PC-9 (cell line): ENCODE results near the gene ARNT2. TPM values are rescaled to one million over a fixed set of nuclear protein-coding genes. Genes with fewer than 3 reads are reported as not detected.

ENCODE experiments used
- BruUV-seq: library from RNA; stranded (reverse); fragments of 400-500 nt; replicated peaks from 2 replicates; lab custom pipeline; 2021; lab: Mats Ljungman, UMichigan
- CTCF ChIA-PET: fragments of 300-600 bp; sonication (Branson Sonifier 250); formaldehyde crosslinking; loops from one replicate; lab custom pipeline; 2022; ENCODE audit warnings: antibody characterized with exemption; lab: Charles Lee
- POLR2A ChIA-PET: fragments of 300-600 bp; sonication (Branson Sonifier 250); formaldehyde crosslinking; loops from one replicate; lab custom pipeline; 2022; ENCODE audit warnings: antibody characterized with exemption; ENCODE audit not compliant: unreplicated experiment; lab: Charles Lee
- DNase-seq, 2 experiments: peaks; one replicate each; pipeline versions ENCODE4 v3.0.0 to v3.0.0-alpha.2; 2015 to 2022; ENCODE audit warnings: mixed read lengths in 1 of 2
- H2AFZ ChIP-seq: fragments of 200-600 bp; sonication (generic); 2 replicates; pipeline ENCODE4 v1.8.1; 2017; ENCODE audit warnings: antibody characterized with exemption
- H3F3A ChIP-seq: fragments of 200-600 bp; sonication (generic); 2 replicates; pipeline ENCODE4 v1.8.1; 2017; ENCODE audit warnings: antibody characterized with exemption, mild to moderate bottlenecking, low read depth; ENCODE audit not compliant: insufficient read depth
- H3K27ac ChIP-seq: fragments of 200-600 bp; sonication (generic); 2 replicates; pipeline ENCODE4 v1.6.1; 2016; ENCODE audit warnings: mixed run types
- H3K27me3 ChIP-seq: fragments of 200-600 bp; sonication (generic); 2 replicates; pipeline ENCODE4 v1.6.1; 2016; ENCODE audit warnings: low read depth, mixed run types; ENCODE audit not compliant: insufficient read depth
- H3K36me3 ChIP-seq: fragments of 200-600 bp; sonication (generic); 2 replicates; pipeline ENCODE4 v1.6.1; 2016; ENCODE audit warnings: low read depth, mixed run types
- H3K4me1 ChIP-seq: fragments of 200-600 bp; sonication (generic); replicated peaks from 2 replicates; pipeline ENCODE4 v1.6.1; 2016; ENCODE audit warnings: mixed run types; ENCODE audit not compliant: insufficient read depth
- H3K4me2 ChIP-seq: fragments of 200-600 bp; sonication (generic); 2 replicates; pipeline ENCODE4 v1.6.1; 2017; ENCODE audit warnings: mixed run types
- H3K4me3 ChIP-seq: fragments of 200-600 bp; sonication (generic); 2 replicates; pipeline ENCODE4 v1.6.1; 2016; ENCODE audit warnings: mixed run types
- H3K79me2 ChIP-seq: fragments of 200-600 bp; sonication (generic); 2 replicates; pipeline ENCODE4 v1.6.1; 2017; ENCODE audit warnings: low read depth, mixed run types
- H3K9me2 ChIP-seq: fragments of 200-600 bp; sonication (generic); 2 replicates; pipeline ENCODE4 v1.8.1; 2017; ENCODE audit warnings: mild to moderate bottlenecking; ENCODE audit not compliant: insufficient read depth
- H3K9me3 ChIP-seq: fragments of 200-600 bp; sonication (generic); 2 replicates; pipeline ENCODE4 v1.8.1; 2016; ENCODE audit warnings: low read depth; ENCODE audit not compliant: insufficient read depth
- H4K20me1 ChIP-seq: fragments of 200-600 bp; sonication (generic); 2 replicates; pipeline ENCODE4 v1.8.1; 2017; ENCODE audit not compliant: insufficient read depth
- EZH2 ChIP-seq: fragments of 200-600 bp; sonication (generic); IDR thresholded peaks from 2 replicates; pipeline ENCODE4 v1.8.0; 2017; ENCODE audit warnings: antibody characterized with exemption, low read depth
- intact Hi-C: fragments of 100-400 bp; cut with micrococcal nuclease; formaldehyde crosslinking; loops from one replicate; pipeline ENCODE4 v1.10.0; 2022; ENCODE audit not compliant: unreplicated experiment
- total RNA-seq: library from RNA; stranded (reverse); gene quantifications from 2 replicates; pipeline ENCODE4 v1.2.3, GENCODE V29; 2021
- TF ChIP-seq, protein P1 (sequence below): fragments of 200-600 bp; sonication (generic); conservative IDR thresholded peaks from 2 replicates; pipeline ENCODE4 v1.6.1; 2017; ENCODE audit warnings: mixed run types, antibody characterized with exemption, mild to moderate bottlenecking, moderate library complexity

ARNT2 gene
- total RNA-seq, 1 experiment from 2014 or later = 4.3 TPM

DNA sequence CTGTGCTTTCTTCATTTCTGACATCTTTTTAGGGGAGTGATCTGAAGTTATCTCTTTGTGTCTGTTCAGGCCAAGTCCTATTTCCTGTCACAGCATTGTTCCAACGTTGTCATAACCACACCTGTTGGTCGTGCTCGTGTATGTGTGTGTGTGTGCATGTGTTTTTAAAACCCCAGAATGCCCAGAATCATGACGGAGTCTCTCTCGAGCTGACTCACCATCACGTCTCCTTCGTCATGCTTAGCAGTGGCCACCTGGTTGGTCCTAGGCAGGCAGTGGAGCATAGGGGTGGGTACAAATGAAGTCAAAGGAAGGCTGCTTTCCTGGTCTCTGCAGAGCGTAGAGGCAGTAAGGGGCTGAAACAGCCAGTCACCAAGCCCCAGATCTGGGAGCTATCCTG is 164.1 kb downstream of the ARNT2 start:
- Histone ChIP-seq H2AFZ (no peak overlapping the region), H3F3A (no peaks in the 10 kb centered on the region), H4K20me1 (no peaks in the 10 kb centered on the region), H3K4me2 (no peak overlapping the region), H3K36me3 (no peaks in the 10 kb centered on the region), H3K79me2 (no peaks in the 10 kb centered on the region), H3K9me3 (no peaks in the 10 kb centered on the region), H3K27ac (no peak overlapping the region), H3K27me3 (no peaks in the 10 kb centered on the region), H3K9me2 (no peaks in the 10 kb centered on the region), H3K4me1 (0 out of 2 replicates have a peak, but pooled peaks cover 4% of the 10 kb centered on the region), H3K4me3 (no peak overlapping the region)
- POLR2A ChIA-PET = no interaction called here
- intact Hi-C loops = loop anchor here (10.0 kb wide), 1 partner anchor 697 kb away; no protein-coding TSS in a partner anchor
- DNase-seq = no peak
- TF ChIP-seq, protein P1, sequence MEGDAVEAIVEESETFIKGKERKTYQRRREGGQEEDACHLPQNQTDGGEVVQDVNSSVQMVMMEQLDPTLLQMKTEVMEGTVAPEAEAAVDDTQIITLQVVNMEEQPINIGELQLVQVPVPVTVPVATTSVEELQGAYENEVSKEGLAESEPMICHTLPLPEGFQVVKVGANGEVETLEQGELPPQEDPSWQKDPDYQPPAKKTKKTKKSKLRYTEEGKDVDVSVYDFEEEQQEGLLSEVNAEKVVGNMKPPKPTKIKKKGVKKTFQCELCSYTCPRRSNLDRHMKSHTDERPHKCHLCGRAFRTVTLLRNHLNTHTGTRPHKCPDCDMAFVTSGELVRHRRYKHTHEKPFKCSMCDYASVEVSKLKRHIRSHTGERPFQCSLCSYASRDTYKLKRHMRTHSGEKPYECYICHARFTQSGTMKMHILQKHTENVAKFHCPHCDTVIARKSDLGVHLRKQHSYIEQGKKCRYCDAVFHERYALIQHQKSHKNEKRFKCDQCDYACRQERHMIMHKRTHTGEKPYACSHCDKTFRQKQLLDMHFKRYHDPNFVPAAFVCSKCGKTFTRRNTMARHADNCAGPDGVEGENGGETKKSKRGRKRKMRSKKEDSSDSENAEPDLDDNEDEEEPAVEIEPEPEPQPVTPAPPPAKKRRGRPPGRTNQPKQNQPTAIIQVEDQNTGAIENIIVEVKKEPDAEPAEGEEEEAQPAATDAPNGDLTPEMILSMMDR = no peak
- no peak for TF ChIP-seq EZH2
- no TSS peak for BruUV-seq
- CTCF ChIA-PET = interaction anchor here (0.6 to 2.5 kb wide), 7 partner anchors 11 to 210 kb away, joined by 3 to 22 read pairs (median 4); partner anchors contain the start of gene CEMIP

DNA sequence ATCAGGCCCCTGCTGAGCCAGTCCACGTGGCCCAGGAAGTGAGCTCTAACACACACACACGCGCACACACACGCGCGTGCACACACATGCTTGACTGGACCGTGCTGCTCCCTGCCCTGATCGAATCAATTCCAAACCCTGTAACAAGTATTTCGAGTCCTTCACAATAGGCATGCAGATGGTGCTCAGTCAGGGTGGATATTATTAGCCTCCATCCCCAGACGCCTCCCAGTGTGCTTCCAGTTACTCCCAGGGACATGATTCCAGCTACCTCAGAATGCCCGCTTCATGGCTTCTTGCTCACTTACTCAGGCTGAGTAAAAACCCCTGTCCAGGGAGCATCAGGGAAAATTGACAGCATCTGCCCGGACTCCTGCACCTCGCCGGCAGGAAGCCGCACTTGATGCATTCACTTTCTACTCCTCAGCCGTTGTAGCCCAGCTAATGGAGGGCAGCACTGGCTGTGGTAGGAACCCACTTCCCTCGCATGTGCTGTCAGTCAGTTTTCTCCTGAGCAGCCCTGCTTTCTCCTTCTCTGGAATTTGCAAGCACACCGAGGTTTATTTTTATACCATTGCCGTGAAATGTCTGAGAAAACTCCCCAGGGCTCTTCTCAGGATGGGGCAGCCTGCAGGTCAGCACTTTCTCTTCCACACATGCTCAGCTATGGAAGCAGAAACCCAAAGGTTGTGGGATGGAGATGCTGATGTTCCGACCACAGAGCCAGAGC is 164.9 kb downstream of the ARNT2 start:
- BruUV-seq = no TSS peak
- no peak overlapping the region for H3K4me3 ChIP-seq
- no peaks in the 10 kb centered on the region for H3K36me3 ChIP-seq
- H3K9me2 ChIP-seq = no peaks in the 10 kb centered on the region
- no peak overlapping the region for H3K4me2 ChIP-seq
- H3K27ac ChIP-seq = no peak overlapping the region
- no peaks in the 10 kb centered on the region for H3F3A ChIP-seq
- H4K20me1 ChIP-seq = no peaks in the 10 kb centered on the region
- intact Hi-C loops = loop anchor here (10.0 kb wide), 1 partner anchor 696 kb away; no protein-coding TSS in a partner anchor
- H3K27me3 ChIP-seq = no peaks in the 10 kb centered on the region
- 0 out of 2 replicates have a peak, but pooled peaks cover 4% of the 10 kb centered on the region for H3K4me1 ChIP-seq
- TF ChIP-seq, protein P1 = no peak
- TF ChIP-seq EZH2 = no peak
- no peaks in the 10 kb centered on the region for H3K79me2 ChIP-seq
- H2AFZ ChIP-seq = no peak overlapping the region
- ChIA-PET CTCF (interaction anchor here (2.5 kb wide), 1 partner anchor 209 kb away, joined by 22 read pairs; the partner anchor contains the start of gene CEMIP), POLR2A (no interaction called here)
- H3K9me3 ChIP-seq = no peaks in the 10 kb centered on the region
- no peak for DNase-seq

DNA sequence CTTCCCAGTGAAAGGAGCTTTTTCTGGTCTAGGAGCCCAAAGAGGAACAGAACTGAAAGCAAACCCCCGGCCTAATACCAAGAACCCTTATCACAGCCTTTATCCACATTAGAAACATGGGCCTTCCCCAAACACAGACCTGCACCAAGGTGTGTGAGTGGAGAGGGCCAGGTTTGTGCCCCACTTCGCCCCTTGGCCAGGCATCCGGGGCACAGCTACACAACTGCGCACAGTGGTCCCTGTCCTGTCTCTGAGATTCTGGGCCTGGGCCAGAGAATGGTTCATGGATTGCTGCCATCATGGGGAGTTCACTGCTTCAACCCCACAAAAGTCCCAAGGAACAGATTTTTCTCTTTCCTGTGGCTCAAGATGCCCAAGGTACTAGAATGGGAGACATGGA is 165.5 kb downstream of the ARNT2 start:
- no peaks in the 10 kb centered on the region for H3K36me3 ChIP-seq
- no peaks in the 10 kb centered on the region for H4K20me1 ChIP-seq
- intact Hi-C loops = loop anchor here (10.0 kb wide), 1 partner anchor 695 kb away; no protein-coding TSS in a partner anchor
- no peak overlapping the region for H3K27ac ChIP-seq
- H2AFZ ChIP-seq = no peak overlapping the region
- H3K9me2 ChIP-seq = no peaks in the 10 kb centered on the region
- H3K27me3 ChIP-seq = no peaks in the 10 kb centered on the region
- H3K4me2 ChIP-seq = no peak overlapping the region
- H3F3A ChIP-seq = no peaks in the 10 kb centered on the region
- 0 out of 2 replicates have a peak, but pooled peaks cover 4% of the 10 kb centered on the region for H3K4me1 ChIP-seq
- no peak overlapping the region for H3K4me3 ChIP-seq
- no TSS peak for BruUV-seq
- ChIA-PET CTCF (no interaction called here), POLR2A (no interaction called here)
- no peak for DNase-seq
- H3K79me2 ChIP-seq = no peaks in the 10 kb centered on the region
- TF ChIP-seq EZH2 = no peak
- TF ChIP-seq, protein P1 = no peak
- H3K9me3 ChIP-seq = no peaks in the 10 kb centered on the region
